ENCODE results near the gene ENOX1. TPM values are rescaled to one million over a fixed set of nuclear protein-coding genes. Genes with fewer than 3 reads are reported as not detected.

The ENOX1 gene
- total and polyA plus RNA-seq, 4 donors, result 0.33 to 7.7 (median 1.1) TPM

- Histone ChIP-seq H3K4me1 (ENCODE audit: control insufficient read depth in 5 of 5, insufficient read depth in 5 of 5, low read length in 5 of 5) (no peaks in the 10 kb centered on the region), H3K27me3 (ENCODE audit: control insufficient read depth in 3 of 3, insufficient read depth in 3 of 3, low read length in 2 of 3) (no peaks in the 10 kb centered on the region), H3K9ac (ENCODE audit: insufficient read depth in 1 of 2, low read length in 2 of 2) (no peak overlapping the region), H3K36me3 (ENCODE audit: control insufficient read depth in 4 of 4, insufficient read depth in 4 of 4, low read length in 4 of 4) (no peaks in the 10 kb centered on the region), H3K9me3 (ENCODE audit: control insufficient read depth in 4 of 4, insufficient read depth in 3 of 4, low read length in 3 of 4) (no peaks in the 10 kb centered on the region), H3K27ac (ENCODE audit: low read depth in 1 of 2, low read length in 1 of 2) (no peak overlapping the region), H3K4me3 (no peak overlapping the region)
- no peak for TF ChIP-seq CTCF (IDR thresholded peaks at IDR 0.05; ENCODE audit: control extremely low read depth, extremely low read depth)
- no peak for DNase-seq
- ATAC-seq (ENCODE audit: insufficient read depth, low FRiP score), result no peak
These were observed 546.5 kb downstream of the ENOX1 start for GRCh38 chr13:43240278-43240677.

DNA sequence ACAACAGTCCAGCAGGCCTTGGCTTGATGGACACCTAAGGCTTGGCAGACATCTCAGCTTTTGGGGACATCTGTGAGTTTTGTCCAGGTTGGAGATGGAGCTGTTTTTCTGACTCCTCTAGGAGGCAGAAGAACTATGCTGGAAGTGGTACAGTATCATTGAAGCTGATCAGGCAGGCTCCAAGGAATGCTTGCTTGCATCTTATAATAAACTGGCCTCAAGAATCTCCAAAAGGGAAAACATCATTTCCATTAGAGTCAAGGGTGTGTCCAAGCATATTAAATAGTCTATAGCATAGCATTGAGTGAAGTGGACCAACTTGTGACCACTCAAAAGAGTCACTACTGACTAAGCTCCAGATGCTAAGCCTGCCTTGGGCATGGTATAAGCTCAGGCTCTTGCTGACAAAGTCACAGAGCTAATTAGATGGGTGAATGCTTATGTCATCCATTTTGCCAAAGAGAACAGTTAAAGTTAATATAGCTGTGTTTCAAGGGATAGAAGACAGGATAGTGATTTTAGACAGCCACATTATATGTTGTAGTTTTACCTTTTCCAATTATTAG, 547.4 kb downstream of the ENOX1 start:
- DNase-seq (no peak), ATAC-seq (ENCODE audit: insufficient read depth, low FRiP score) (no peak)
- no peaks in the 10 kb centered on the region for H3K36me3 ChIP-seq (ENCODE audit: control insufficient read depth in 4 of 4, insufficient read depth in 4 of 4, low read length in 4 of 4)
- H3K9ac ChIP-seq (ENCODE audit: insufficient read depth in 1 of 2, low read length in 2 of 2), result no peak overlapping the region
- H3K9me3 ChIP-seq (ENCODE audit: control insufficient read depth in 4 of 4, insufficient read depth in 3 of 4, low read length in 3 of 4), result no peaks in the 10 kb centered on the region
- no peak overlapping the region for H3K4me3 ChIP-seq
- H3K4me1 ChIP-seq (ENCODE audit: control insufficient read depth in 5 of 5, insufficient read depth in 5 of 5, low read length in 5 of 5), result no peaks in the 10 kb centered on the region
- no peaks in the 10 kb centered on the region for H3K27me3 ChIP-seq (ENCODE audit: control insufficient read depth in 3 of 3, insufficient read depth in 3 of 3, low read length in 2 of 3)
- no peak for TF ChIP-seq CTCF (IDR thresholded peaks at IDR 0.05; ENCODE audit: control extremely low read depth, extremely low read depth)
- no peak overlapping the region for H3K27ac ChIP-seq (ENCODE audit: low read depth in 1 of 2, low read length in 1 of 2)

- WGBS, 2 donors, result 91 to 97% methylated on average over 2 of the region's 2 CpGs
- H3K4me3 ChIP-seq, result no peak overlapping the region
These were observed 548.3 kb downstream of the ENOX1 start for GRCh38 chr13:43238341-43239083.

More at GRCh38 chr13:43238341-43239083, 548.3 kb downstream of the ENOX1 start:
- Histone ChIP-seq H3K27me3 (ENCODE audit: control insufficient read depth in 3 of 3, insufficient read depth in 3 of 3, low read length in 2 of 3) (no peaks in the 10 kb centered on the region), H3K9ac (ENCODE audit: insufficient read depth in 1 of 2, low read length in 2 of 2) (no peak overlapping the region), H3K27ac (ENCODE audit: low read depth in 1 of 2, low read length in 1 of 2) (no peak overlapping the region), H3K36me3 (ENCODE audit: control insufficient read depth in 4 of 4, insufficient read depth in 4 of 4, low read length in 4 of 4) (no peaks in the 10 kb centered on the region), H3K9me3 (ENCODE audit: control insufficient read depth in 4 of 4, insufficient read depth in 3 of 4, low read length in 3 of 4) (no peaks in the 10 kb centered on the region), H3K4me1 (ENCODE audit: control insufficient read depth in 5 of 5, insufficient read depth in 5 of 5, low read length in 5 of 5) (peaks cover 0 to 5% (median 0%) of the 10 kb centered on the region in 5 donors)
- ATAC-seq (ENCODE audit: insufficient read depth, low FRiP score) (no peak), DNase-seq (no peak)
- TF ChIP-seq CTCF (IDR thresholded peaks at IDR 0.05; ENCODE audit: control extremely low read depth, extremely low read depth), result no peak
